ENCODE data around the gene FGF18. TPM values are rescaled to one million over a fixed set of nuclear protein-coding genes. Genes with fewer than 3 reads are reported as not detected.
"Not testable (repeated sequence)": the region's sequence is repeated elsewhere in the genome, so short reads cannot be mapped to it uniquely, and the experiment has no call there.

The FGF18 gene
- total RNA-seq, 3 donors from 2014 or later (not counting 1 experiment from before 2014, with no cell fraction given): 0.16 to 0.25 (median 0.23) TPM

DNA sequence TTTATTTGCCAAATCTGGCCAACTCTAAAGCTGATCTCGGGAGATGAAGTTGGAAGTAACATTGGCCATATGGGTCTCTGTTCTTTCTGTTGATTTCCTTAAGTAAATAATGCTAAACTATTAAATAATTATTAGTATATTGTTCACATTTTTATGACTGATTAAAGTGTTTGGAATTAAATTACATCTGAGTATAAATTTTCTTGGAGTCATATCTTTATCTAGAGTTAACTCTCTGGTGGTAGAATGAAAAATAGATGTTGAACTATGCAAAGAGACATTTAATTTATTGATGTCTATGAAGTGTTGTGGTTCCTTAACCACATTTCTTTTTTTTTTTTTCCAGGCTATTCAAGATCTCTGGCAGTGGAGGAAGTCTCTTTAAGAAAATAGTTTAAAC, 9.3 kb upstream of the FGF18 start:
- no peaks in the 10 kb centered on the region for H3K27me3 Mint-ChIP-seq (ENCODE audit: low read depth in 2 of 2)
- H3K4me1 Mint-ChIP-seq: peaks cover 31 to 33% of the 10 kb centered on the region in 2 donors
- H3K4me3 ChIP-seq (ENCODE audit: low read length): no peak overlapping the region
- TF ChIP-seq, protein P1, sequence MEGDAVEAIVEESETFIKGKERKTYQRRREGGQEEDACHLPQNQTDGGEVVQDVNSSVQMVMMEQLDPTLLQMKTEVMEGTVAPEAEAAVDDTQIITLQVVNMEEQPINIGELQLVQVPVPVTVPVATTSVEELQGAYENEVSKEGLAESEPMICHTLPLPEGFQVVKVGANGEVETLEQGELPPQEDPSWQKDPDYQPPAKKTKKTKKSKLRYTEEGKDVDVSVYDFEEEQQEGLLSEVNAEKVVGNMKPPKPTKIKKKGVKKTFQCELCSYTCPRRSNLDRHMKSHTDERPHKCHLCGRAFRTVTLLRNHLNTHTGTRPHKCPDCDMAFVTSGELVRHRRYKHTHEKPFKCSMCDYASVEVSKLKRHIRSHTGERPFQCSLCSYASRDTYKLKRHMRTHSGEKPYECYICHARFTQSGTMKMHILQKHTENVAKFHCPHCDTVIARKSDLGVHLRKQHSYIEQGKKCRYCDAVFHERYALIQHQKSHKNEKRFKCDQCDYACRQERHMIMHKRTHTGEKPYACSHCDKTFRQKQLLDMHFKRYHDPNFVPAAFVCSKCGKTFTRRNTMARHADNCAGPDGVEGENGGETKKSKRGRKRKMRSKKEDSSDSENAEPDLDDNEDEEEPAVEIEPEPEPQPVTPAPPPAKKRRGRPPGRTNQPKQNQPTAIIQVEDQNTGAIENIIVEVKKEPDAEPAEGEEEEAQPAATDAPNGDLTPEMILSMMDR (IDR thresholded peaks at IDR 0.05): no peak
- WGBS (ENCODE audit: insufficient coverage): 60% methylated on average over 1 of the region's 1 CpG
- H3K36me3 Mint-ChIP-seq: peaks cover 51% of the 10 kb centered on the region
- ATAC-seq (no peak), DNase-seq (no peak)
- no peaks in the 10 kb centered on the region for H3K9me3 Mint-ChIP-seq
- peaks cover 74% of the 10 kb centered on the region for H3K36me3 ChIP-seq (ENCODE audit: control insufficient read depth, insufficient read depth, low read length)
- no peak overlapping the region for H3K27ac ChIP-seq (ENCODE audit: low read length)
- intact Hi-C loops (cut with micrococcal nuclease): no loop called here
- no peaks in the 10 kb centered on the region for H3K27me3 ChIP-seq (ENCODE audit: control insufficient read depth, insufficient read depth, low read length)
- no peak overlapping the region for H3K4me3 Mint-ChIP-seq
- H3K4me1 ChIP-seq (ENCODE audit: control insufficient read depth, insufficient read depth, low read length): no peaks in the 10 kb centered on the region
- no peak overlapping the region for H3K27ac Mint-ChIP-seq
- no peaks in the 10 kb centered on the region for H3K9me3 ChIP-seq (ENCODE audit: control insufficient read depth, insufficient read depth, low read length)

DNA sequence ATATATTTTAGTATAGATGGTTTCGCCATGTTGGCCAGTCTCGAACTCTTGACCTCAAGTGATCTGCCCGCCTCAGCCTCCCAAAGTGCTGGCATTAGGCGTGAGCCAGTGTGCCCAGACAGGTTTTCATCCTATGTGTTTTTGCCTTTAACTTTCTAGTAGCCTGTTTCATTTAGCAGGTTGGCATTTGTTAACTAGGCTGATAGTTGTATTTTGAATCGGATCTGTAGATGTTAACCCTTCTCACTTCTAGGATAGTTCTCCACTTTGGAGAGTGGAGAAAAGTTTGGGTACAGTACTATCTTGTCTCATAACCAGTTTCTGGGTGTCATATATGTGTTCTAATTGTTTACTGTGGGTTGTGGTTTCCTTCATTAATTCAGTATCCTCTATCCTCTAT, 7.3 kb upstream of the FGF18 start:
- Mint-ChIP-seq H3K27me3 (ENCODE audit: low read depth in 2 of 2) (no peaks in the 10 kb centered on the region), H3K4me3 (no peak overlapping the region), H3K36me3 (peaks cover 33% of the 10 kb centered on the region), H3K4me1 (peaks cover 13 to 14% of the 10 kb centered on the region in 2 donors), H3K9me3 (no peaks in the 10 kb centered on the region), H3K27ac (no peak overlapping the region)
- Histone ChIP-seq H3K36me3 (ENCODE audit: control insufficient read depth, insufficient read depth, low read length) (peaks cover 57% of the 10 kb centered on the region), H3K27ac (ENCODE audit: low read length) (no peak overlapping the region), H3K4me1 (ENCODE audit: control insufficient read depth, insufficient read depth, low read length) (no peaks in the 10 kb centered on the region), H3K4me3 (ENCODE audit: low read length) (no peak overlapping the region), H3K27me3 (ENCODE audit: control insufficient read depth, insufficient read depth, low read length) (no peaks in the 10 kb centered on the region), H3K9me3 (ENCODE audit: control insufficient read depth, insufficient read depth, low read length) (no peaks in the 10 kb centered on the region)
- 96% methylated on average over 4 of the region's 5 CpGs for WGBS (ENCODE audit: insufficient coverage)
- TF ChIP-seq, protein P1 (IDR thresholded peaks at IDR 0.05): no peak
- ATAC-seq (no peak), DNase-seq (no peak)
- intact Hi-C loops (cut with micrococcal nuclease): no loop called here

DNA sequence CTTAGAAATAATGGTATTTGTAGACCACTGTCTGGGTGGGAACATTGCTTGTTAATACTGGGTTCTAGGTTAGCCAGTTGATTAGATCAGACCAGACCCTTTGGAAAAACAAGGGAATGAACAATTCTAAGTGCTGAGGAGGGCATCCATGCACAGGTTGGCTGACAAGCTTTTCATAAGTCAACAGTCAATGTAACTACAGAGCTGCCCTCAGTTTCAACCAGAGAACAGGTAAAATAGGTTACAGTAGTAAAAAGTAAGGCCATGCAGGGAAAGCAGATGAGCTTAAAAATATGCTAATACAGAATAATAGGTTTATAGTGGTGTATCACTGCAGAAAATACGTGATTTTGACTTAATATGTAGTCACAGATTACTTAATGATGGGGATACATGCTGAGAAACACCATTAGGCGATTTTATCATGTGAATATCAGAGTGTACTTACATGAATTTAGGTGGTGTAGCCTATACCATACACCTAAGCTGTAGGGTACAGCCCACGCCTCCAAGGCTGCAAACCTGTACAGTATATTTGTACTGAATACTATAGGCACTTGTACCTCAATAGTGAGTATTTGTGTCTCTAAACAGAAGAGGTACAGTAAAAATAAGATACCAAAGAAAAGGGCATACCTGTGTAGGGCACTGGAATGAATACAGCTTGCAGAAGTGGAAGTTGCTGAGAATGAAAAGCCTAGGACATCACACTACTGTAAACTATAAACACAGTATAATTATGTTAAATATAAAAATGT, 6.1 kb upstream of the FGF18 start:
- Histone ChIP-seq H3K9me3 (ENCODE audit: control insufficient read depth, insufficient read depth, low read length) (no peaks in the 10 kb centered on the region), H3K27ac (ENCODE audit: low read length) (no peak overlapping the region), H3K4me3 (ENCODE audit: low read length) (no peak overlapping the region), H3K4me1 (ENCODE audit: control insufficient read depth, insufficient read depth, low read length) (peaks cover under 1% of the 10 kb centered on the region), H3K36me3 (ENCODE audit: control insufficient read depth, insufficient read depth, low read length) (peaks cover 45% of the 10 kb centered on the region), H3K27me3 (ENCODE audit: control insufficient read depth, insufficient read depth, low read length) (no peaks in the 10 kb centered on the region)
- Mint-ChIP-seq H3K27me3 (ENCODE audit: low read depth in 2 of 2) (no peaks in the 10 kb centered on the region), H3K4me3 (no peak overlapping the region), H3K4me1 (peaks cover 3% of the 10 kb centered on the region in 2 donors), H3K9me3 (no peaks in the 10 kb centered on the region), H3K36me3 (peaks cover 22% of the 10 kb centered on the region), H3K27ac (peak overlapping the region in 1 of 2 donors; percentile 63)
- DNase-seq: no peak
- 100% methylated on average over 2 of the region's 3 CpGs for WGBS (ENCODE audit: insufficient coverage)
- TF ChIP-seq, protein P1 (IDR thresholded peaks at IDR 0.05): no peak
- intact Hi-C loops (cut with micrococcal nuclease): no loop called here
- ATAC-seq: no peak

DNA sequence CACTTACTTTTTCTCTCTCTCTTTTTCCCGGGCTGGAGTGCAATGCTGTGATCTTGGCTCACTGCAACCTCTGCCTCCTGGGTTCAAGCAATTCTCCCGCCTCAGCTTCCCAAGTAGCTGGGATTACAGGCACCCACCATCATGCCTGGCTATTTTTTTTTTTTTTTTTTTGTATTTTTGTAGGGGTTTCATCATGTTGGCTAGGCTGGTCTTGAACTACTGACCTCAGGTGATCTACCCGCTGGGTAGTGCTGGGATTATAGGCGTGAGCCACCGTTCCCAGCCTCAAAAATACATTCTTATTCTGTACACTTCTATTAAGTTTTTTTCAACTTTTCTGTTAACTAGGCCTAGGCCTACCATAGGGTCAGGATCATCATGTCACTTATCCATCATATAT, 5.5 kb upstream of the FGF18 start:
- intact Hi-C loops (cut with micrococcal nuclease); H3K27me3 ChIP-seq (ENCODE audit: control insufficient read depth, insufficient read depth, low read length); H3K4me1 ChIP-seq (ENCODE audit: control insufficient read depth, insufficient read depth, low read length); H3K9me3 Mint-ChIP-seq; H3K4me3 ChIP-seq (ENCODE audit: low read length); H3K27ac ChIP-seq (ENCODE audit: low read length); H3K4me1 Mint-ChIP-seq; ATAC-seq; H3K4me3 Mint-ChIP-seq; H3K9me3 ChIP-seq (ENCODE audit: control insufficient read depth, insufficient read depth, low read length); DNase-seq; H3K27me3 Mint-ChIP-seq (ENCODE audit: low read depth in 2 of 2): not testable (repeated sequence)
- WGBS (ENCODE audit: insufficient coverage): 91% methylated on average over 4 of the region's 5 CpGs
- peaks cover 18% of the 10 kb centered on the region for H3K36me3 Mint-ChIP-seq
- peak overlapping the region in 1 of 2 donors; percentile 63 for H3K27ac Mint-ChIP-seq
- peaks cover 39% of the 10 kb centered on the region for H3K36me3 ChIP-seq (ENCODE audit: control insufficient read depth, insufficient read depth, low read length)

Measured in natural killer cell (primary cell).